ENCODE results near the gene LRP2.
"Not testable (repeated sequence)": the region's sequence is repeated elsewhere in the genome, so short reads cannot be mapped to it uniquely, and the experiment has no call there.

Gene LRP2

DNA sequence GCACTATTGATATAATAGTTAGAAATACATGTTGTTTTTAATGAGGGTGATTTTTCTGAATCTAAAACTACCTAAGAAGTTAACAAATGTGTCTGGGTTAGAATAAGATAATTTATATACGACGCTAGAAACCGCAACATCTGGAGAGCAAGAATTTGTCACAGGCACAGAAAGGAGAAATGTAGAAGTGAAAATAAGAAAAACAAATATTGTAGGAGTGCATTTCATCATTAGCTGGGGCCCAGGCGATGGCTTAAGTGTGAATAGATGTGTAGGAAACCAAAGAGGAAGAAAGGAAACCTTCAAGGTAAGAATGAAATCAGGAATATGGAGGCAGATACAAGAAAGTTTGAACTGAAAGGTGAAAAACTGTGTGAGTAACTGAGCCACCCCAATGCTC lies 90.3 kb downstream of the LRP2 start:
- CTCF ChIA-PET: no interaction called here
- TF ChIP-seq, protein P1, sequence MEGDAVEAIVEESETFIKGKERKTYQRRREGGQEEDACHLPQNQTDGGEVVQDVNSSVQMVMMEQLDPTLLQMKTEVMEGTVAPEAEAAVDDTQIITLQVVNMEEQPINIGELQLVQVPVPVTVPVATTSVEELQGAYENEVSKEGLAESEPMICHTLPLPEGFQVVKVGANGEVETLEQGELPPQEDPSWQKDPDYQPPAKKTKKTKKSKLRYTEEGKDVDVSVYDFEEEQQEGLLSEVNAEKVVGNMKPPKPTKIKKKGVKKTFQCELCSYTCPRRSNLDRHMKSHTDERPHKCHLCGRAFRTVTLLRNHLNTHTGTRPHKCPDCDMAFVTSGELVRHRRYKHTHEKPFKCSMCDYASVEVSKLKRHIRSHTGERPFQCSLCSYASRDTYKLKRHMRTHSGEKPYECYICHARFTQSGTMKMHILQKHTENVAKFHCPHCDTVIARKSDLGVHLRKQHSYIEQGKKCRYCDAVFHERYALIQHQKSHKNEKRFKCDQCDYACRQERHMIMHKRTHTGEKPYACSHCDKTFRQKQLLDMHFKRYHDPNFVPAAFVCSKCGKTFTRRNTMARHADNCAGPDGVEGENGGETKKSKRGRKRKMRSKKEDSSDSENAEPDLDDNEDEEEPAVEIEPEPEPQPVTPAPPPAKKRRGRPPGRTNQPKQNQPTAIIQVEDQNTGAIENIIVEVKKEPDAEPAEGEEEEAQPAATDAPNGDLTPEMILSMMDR (IDR thresholded peaks at IDR 0.05; ENCODE audit: control extremely low read depth, extremely low read depth, low read depth, missing control alignments): no peak
- DNase-seq (ENCODE audit: extremely low spot score): no peak

DNA sequence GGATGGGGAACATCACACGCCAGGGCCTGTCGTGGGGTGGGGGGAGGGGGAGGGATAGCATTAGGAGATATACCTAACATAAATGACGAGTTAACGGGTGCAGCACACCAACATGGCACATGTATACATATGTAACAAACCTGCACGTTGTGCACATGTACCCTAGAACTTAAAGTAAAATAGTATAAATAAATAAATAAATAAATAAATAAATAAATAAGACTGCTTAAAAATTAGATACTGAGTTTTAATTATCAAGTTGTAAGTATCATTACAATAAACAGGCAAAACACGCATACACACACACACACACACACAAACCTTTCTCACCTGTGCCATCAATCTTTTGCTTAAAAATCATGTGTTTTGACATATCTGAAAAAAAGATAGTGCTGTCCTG lies 91.8 kb downstream of the LRP2 start:
- POLR2A ChIA-PET; CTCF ChIA-PET; DNase-seq (ENCODE audit: extremely low spot score): not testable (repeated sequence)

More for the DNA sequence above, 90.3 kb downstream of the LRP2 start:
- POLR2A ChIA-PET: no interaction called here

DNA sequence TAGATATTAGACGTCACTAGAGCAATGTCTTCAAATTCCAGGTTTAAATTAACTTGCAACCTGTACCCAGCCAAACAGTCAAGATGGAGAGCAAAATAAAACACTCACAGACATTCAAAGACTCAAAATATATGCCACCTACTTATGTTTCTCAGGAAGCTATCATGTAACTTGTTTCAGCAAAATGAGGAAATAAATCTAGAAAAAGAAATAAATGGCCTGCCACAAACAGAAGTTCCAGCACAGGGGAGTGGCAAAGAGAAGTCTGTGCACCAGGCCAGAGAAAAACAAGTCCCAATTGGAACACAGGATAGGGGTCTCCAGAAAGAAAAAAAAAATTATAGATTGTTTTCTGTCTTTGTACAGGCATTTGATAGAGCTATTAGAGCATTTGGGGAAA lies 96.7 kb downstream of the LRP2 start:
- CTCF ChIA-PET: interaction anchor here (1.4 to 2.1 kb wide), 2 partner anchors 10 to 13 kb away, joined by 3 to 7 read pairs; no protein-coding TSS in a partner anchor
- no peak for DNase-seq (ENCODE audit: extremely low spot score)
- TF ChIP-seq, protein P1 (IDR thresholded peaks at IDR 0.05; ENCODE audit: control extremely low read depth, extremely low read depth, low read depth, missing control alignments): no peak
- POLR2A ChIA-PET: no interaction called here

DNA sequence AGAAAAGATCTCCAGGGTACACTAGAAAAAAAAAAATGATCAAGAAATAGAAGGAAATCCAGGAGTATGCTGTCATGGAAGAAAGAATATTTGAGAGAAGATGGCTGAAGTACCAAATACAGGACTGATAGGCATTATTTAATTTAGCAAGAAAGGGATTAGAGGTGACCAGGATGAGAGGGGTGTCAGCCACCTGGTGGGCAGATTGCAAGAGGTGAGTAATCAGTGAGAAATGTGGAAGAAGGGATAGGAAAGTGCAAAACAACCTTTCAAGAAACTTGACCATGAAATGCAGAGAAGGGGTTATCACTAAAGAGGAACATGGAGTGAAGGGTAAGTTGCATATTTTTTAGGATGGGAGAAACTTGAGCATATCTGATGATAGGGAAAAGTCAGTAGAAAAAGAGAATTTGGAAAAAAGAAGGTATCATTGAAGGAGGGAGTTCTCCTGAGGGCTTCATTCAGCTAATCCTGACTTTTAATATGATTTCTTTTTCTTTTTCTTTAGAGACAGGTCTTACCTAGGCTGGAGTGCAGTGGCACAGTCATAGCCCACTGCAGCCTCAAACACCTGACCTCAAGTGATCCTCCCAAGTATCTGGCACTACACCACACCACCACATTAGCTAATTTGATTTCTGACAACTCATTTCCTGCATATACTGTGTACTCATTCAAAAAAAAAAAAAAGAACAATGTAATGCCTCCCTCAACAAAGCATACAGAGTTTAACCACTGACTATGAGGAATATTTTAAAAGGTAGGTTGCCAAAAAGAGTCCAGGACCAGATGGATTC lies 101.3 kb downstream of the LRP2 start:
- ChIA-PET CTCF (no interaction called here), POLR2A (no interaction called here)
- TF ChIP-seq, protein P1 (IDR thresholded peaks at IDR 0.05; ENCODE audit: control extremely low read depth, extremely low read depth, low read depth, missing control alignments): no peak
- DNase-seq (ENCODE audit: extremely low spot score): no peak

DNA sequence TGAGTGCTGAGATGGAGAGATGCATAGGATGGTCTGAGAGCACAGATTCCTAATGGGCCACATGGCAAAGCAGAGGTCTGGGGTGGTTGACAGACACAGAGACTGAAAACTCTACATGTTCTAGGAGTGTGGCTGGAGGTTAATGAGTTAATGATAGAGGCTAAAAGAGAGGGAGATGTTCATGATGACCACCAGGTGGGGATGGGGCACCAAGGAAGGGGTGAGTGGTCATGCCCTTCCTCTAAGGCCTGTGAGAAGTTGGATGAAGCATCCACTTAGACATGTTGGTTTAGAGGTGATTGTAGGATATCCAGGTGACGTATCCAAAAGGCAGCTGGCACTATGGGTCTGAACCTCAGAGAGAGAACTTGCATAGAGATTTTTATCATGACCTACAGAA lies 102.1 kb downstream of the LRP2 start:
- ChIA-PET CTCF (no interaction called here), POLR2A (no interaction called here)
- no peak for DNase-seq (ENCODE audit: extremely low spot score)
- TF ChIP-seq, protein P1 (IDR thresholded peaks at IDR 0.05; ENCODE audit: control extremely low read depth, extremely low read depth, low read depth, missing control alignments): no peak

DNA sequence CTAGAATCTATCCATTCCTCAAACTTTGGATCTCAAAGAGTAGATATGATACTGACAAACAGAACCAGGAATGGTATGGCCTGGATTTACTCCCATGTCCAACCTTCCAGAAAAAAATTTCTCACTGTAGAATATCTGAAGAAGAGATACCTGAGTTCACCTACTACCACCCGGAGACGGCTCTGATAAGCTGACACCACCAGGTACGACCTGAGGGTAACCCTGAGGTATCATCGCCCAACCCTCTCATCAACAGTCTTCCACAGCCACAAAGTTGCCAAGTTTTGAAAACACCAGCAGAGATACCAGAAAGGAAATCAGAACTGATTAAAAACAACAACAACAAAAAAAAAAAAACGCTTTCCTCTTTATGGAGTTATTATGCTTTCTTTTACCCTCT lies 102.9 kb downstream of the LRP2 start:
- POLR2A ChIA-PET: no interaction called here
- TF ChIP-seq, protein P1 (IDR thresholded peaks at IDR 0.05; ENCODE audit: control extremely low read depth, extremely low read depth, low read depth, missing control alignments): no peak
- DNase-seq (ENCODE audit: extremely low spot score): no peak
- CTCF ChIA-PET: no interaction called here

DNA sequence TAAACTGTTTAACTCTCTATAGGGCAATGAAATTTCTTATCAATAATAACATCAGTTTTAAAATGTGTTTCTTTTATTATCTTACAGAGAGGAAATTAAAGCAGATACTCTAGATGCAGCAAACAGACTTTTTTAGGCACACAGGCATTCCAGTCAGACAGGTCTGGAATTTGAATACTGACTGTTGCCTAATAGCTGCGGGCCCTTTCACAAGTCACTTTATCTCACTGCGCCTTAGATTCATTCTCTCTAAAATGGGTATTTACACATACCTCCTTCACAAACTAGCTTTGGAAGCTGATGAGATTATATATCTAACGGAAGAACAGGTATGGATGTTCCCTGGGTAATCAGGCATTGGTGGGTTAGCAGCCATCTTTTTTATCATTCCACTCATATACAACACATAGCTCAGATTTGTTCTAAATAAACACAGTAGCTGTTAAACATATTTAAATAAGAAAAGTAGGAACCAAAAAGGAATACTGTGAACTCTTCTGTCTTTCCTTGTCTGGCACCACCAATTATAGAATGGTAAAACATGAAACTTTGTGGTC lies 104.2 kb downstream of the LRP2 start:
- no peak for DNase-seq (ENCODE audit: extremely low spot score)
- ChIA-PET CTCF (no interaction called here), POLR2A (no interaction called here)
- TF ChIP-seq, protein P1 (IDR thresholded peaks at IDR 0.05; ENCODE audit: control extremely low read depth, extremely low read depth, low read depth, missing control alignments): no peak
